Stimulated activated CD8-positive, alpha-beta memory T cell treated with anti-CD3 and anti-CD28 coated beads, Interleukin-4, amount 100 ng/mL, for 1 hour (primary cell): ENCODE measurements around the gene HDAC7.

ENCODE experiments used
- DNase-seq, 2 donors: peaks; one replicate each; pipeline ENCODE4 v3.0.0-alpha.2; 2020; ENCODE audit warnings: low read depth in 2 of 2, low spot score in 1 of 2

The HDAC7 gene

DNA sequence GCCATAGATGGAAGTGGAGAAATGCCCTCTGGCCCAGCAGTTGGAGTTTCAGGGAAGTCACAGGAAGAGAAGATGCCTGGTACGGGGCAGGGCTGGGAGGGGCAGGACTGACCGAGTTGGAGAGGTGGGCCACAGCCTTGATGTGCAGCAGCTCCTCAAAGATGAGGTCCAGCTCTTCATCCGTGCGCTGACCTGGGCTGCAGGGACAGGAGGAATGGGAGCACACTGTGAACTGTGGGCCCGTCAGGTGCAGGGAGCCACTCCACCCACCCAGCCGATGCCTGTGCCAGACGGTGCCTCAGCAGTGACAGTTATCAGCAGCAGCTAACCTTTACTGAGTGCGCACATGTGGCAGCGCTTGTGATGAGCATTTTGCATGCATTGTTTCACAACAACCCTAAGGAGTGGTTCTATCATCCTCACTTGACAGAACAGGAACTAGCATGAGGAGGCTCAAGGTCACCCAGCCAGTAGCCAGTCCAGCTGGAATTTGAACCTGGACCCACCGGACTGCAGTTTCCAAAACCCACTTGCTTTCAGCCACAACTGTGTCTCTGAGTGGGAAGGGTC is 69.4 kb downstream of the HDAC7 start:
- no peak for DNase-seq

DNA sequence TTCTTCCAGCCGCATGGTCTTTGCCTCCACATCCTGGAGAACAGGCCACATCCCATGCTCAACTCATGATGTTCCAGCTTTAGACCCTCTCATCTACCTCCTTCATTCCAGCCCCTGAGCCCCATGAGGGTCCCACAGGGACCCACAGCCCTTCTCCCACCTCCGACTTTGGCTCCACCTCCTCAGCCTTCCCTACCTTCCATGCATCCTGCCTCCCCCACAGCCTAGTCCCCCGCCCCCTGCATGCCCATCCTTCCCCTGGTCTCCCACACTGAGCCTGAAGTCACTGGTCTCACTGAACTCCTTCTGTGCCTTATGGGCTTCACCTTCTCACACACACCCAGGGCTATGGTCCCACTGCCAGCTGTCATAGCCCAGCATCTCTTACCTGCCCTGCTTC is 70.8 kb downstream of the HDAC7 start:
- no peak for DNase-seq

DNA sequence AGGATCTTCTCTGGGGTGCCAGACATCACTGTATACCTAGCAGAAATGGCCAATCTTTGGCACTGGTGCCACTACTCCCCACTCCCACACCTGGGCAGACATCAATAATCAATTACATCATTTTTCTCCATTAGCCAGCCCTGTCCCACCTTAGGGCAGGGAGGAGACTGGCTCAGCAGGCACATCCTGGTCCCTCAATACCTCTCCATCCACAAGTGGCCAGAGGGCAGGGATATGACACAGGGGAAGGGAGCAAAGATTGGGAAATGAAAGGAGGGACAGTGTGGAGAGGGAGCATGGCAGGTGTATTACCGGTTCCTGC is 71.2 kb downstream of the HDAC7 start:
- DNase-seq: no peak

DNA sequence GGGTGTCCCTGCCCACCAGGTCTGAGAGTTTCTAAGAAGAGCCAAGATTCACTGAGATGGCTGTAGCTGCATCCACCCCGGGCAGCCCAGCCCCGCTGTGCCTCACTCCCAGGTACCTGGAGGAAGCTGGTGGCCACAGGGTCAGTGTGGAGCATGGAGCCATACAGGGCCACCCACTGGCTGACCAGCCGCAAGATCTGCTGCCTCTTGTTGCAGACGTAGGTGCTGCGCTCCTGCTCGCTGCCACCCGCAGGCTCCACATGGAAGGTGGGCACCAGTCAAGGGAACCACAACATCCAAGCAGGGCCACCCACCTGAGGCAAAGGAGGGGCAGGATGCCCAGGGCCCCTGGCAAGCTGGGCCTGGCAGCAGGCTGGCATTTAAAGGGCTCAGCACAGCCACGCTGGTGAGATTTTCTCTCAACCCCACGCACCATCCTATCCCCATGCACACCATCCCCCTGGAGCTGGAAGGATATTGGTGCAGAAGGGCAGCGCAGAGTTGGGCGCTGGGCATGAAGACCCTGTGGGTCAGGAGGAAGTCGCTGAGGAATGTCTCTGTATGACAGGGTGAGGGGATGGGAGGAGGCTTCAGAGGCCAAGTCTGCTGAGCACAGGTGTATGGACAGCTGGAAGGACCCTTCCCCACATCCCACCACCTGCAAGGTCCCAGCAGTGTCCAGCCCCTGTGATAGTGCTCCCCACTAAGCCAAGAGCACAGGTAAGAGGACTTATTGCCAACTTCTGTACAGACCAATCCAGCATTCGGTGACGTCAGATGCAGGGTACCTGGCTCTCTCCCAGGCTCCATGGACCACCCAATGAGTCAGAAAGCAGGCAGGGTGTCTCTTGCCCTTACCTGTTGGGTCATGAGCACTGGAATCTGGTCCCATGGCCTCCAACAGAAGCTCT is 71.9 kb downstream of the HDAC7 start:
- DNase-seq: no peak

DNA sequence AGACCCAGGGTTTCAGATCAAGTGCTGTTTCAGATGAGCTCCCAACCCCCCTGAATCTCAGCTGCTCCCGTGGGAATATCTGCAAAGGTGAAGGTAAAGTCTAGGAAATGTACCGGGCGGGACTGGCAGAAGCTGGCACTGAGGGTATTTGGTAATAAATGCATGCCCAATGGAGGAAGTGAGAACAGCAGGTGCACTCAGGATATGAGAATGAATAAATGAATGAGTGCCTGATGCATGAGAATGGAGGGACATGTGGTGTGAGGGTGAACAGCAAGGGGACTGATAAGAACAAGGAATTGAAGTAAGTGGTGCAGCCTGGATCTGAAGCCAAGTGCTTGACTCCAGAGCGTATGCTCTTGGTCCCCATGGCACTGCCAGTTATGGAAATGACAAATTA is 72.6 kb downstream of the HDAC7 start:
- no peak for DNase-seq

DNA sequence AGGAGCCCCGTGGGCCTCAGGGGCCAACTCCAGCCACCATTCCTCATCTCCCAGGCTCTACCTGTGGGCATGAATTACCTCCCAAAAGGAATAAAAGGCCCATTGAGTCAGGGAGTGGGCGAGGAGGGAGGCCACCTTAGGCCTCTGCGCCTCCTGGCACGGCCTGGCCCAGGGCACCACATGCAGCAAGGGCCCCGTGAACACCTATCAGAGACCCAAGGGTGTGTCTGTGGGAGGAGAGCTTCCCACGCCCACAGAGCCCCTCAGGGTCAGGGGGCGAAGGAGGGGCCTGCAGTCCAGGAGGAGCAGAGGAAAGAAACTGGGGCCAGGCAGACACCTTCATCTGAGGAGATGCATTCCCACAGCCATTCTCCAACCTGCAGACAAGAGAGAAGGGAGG is 73.2 kb downstream of the HDAC7 start:
- no peak for DNase-seq

DNA sequence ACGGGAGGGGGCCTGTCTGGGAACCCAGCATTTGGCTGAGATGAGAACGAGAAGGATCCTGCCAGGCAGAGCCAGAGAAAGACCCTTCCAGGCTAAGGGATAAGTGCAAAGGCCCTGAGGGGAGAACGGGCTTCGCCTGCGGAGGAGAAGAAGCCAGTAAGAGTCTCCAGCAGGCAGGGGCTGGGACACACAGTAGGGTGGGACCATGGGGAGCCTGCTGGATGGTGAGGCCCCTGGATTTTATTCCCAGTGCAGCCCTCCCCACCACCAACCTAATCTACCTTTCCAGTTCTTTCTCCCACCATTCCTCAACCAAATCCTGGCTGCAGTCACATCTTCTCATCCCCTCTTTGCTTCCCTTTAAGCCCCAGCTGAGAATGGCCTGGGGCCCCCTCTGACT is 73.6 kb downstream of the HDAC7 start:
- no peak for DNase-seq

DNA sequence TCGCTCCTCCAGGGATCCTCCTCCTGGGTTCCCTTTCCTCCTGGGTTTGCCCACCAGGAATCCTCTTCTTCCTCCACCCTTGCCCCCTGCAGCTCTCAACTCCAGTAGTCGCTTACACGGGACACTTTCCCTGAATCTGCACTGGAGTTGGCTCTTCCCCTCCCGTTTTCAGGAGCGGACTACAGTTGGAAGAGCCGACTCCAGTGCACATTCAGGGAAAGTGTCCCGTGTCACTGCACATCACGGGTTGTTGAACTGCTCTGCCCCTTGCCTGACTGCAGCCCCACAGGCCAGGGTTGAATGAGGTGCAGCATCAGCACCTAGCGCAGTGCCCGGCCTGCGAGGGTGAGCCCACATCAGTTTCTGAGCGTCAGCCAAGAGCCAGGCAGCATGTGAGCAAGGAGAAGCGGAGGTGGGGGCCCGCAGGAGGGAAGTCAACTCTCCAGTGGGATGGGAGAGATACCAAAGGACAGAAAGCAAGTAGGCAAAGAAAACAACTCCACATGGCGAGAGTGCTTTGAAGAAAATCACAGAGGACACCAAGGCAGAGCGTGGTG is 74.1 kb downstream of the HDAC7 start:
- no peak for DNase-seq

DNA sequence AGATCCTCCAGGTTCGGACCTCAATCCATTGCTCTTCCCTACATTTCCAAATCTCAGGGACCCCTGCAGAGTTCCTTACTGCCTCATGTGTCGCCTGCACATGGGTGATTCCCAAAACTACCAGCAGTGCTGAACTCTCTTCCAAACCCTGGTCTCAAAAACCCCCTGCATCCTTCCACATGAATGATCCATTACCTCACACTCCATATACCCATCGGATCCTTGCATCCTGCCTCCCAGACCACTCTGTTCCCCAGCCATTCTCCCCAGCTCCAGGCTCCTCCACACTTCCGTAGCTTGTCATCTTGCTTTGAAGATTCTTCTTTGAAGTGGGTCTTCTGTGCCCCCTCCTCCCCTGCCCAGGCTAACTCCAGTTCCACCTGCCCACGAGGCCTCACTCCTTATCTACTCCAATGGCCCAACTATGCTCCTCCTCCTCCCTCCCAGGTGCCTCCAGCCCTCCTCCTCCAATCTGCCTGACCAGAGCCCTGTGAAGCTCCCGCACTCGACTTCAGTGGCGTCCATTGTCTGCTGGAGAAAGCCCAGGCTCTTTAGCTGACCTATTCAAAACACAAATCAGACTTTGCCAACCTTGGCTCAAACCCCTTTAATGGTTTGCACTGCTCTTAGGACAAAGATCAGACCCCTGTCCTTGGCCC is 74.8 kb downstream of the HDAC7 start:
- no peak for DNase-seq

DNA sequence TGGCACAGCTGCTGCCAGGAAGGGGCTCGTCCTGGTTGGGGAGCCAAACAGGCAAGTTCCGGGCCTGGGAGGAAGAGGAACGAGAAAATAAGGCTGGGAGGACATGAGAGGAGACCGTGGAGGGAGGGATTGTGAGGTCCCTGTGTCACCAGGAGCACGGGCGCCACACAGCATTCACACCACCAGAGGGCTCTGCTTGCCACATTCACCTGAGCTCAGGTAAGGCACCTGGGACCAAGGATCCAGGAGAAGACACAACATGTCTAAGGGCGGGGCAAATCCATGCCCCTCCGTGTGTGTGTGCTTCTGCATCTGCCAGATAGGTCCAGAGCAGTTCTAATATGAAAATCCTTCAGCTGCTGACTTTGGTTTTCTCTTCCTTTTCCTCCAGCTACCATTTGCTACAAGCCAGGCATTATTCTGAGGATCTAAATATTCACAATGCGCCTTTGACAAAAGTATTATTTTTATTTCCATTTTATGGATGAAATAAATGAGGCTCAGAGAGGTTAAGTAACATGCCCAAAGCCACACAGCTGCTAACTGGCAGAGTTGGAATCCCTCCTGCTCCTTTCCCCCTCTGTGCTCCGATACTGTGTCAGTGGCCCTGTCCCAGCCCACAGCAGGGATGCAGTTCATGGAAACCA is 75.6 kb downstream of the HDAC7 start:
- DNase-seq: peak in 1 of 2 donors; percentile 41

DNA sequence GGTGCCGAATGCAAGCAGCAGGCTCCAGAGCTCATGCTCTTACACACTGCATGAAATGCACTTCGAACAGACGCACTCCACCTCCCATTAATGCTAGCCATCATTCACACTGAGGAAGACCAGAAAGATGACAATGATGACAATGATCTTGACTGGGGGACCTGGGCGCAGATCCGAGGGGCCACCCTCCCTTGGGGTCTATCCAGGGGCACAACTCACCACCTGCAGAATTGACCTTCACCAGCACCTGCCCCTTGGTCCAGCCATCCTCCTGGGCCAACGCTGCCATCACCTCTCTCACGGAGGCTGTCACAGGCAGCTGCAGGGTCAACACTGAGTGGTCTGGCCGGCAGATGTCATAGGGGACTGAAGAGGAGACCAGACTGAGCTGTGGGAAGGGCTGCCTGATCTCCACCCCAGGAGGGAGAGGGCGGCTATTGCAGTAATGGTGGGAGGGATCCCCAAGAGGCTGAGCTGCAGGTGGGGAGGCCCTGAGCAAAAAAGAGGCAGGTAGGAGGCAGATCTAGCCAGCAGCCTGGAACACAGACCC is 76.3 kb downstream of the HDAC7 start:
- no peak for DNase-seq

DNA sequence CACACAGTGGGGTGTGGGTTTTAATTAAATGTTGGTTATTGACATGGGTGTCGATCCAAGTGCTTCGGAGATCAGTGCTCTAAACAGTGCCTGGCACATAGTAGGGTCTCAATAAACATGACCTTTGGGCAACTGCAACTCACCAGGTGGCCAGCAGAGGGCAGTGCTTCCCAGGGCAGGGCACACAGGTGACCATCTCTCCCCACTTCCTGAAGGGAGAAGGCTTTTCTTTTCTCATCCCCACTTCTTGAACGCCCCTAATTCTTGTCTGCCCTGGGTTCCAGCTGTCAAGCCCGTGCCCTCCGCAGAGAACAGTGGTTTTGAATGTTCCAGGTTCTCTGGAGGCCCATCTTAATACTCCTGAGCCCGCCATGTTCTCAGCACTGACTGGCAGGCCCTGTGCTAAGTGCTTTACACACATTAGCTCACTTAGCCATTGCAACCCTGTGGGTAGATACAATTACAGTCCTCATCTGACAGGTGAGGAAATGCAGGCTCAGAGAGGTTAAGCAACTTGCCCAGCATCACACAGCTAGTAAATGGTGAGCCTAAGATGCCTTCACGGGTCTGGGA is 77.4 kb downstream of the HDAC7 start:
- peak; percentile 58 for DNase-seq

DNA sequence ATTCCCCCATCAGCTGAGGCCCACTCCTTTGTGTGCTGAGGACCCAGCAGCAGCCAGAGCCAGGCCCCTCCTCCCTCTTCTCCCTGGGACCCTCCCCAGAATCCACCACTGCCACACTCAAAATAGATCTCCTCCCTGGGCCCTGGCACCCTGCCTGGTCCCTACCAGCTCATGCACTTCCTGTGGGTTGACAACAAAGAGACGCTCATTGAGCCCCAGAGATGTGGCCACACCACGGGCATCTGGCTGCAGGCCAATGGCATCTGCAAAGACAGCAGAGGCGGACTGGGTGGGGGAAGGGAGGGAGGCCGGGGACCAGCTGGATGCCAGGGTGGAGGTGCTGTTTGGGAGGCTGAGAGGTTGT is 78.4 kb downstream of the HDAC7 start:
- DNase-seq: peak; percentile 17 to 48

DNA sequence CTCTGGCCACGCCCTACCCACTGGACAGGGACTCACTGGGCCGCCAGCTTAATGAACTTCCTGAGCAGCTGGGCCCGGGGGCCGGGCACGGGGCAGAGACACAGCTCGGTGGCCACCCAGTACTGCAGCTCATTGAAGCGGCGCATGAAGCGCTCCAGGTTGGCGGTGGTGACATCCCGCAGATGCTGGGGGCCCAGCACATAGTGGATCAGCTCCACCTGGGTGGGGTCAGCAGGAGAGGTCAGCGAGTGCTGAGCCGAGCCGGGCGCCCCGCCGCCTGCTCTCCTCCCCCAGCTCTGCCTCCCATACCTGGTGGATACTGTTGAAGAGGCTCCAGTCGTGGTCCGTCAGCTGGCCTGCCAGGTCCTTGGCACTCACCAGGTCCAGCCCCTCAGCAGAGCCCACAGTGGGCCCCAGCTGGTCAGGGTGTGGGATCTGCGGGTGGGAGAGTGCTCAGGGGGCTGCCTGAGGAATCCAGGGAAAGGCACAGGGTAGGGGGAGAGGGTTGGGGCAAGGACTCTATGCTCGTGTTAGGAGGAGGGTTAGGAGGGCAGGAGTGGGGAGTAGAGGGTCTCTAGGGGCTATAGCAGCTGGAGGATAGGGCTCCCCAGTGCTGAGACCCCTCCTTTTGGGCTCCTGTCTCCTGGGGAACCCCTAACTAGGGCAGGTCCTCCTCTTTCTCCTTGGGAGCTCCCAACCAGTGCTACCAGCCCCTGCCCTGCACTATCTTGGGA is 78.9 kb downstream of the HDAC7 start:
- no peak for DNase-seq

DNA sequence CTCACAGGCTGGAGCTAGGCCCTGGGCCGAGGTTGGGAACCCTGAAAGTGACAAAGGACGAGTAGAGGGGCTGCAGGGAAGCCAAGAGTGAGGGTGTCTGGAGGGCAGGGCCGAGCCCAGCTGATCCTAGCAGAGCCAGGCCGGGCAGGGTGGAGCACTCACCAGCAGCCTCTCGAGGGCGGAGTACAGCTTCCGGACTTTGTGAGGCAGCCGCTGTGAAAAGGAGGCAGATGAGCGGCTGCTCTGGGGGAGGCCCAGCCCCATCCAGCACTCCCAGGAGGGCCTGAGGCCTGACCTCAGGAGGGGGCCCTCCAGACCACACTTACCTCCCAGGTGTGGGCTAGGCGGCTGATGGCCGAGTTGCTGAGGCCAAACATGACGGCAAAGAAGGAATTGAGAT is 79.7 kb downstream of the HDAC7 start:
- no peak for DNase-seq

DNA sequence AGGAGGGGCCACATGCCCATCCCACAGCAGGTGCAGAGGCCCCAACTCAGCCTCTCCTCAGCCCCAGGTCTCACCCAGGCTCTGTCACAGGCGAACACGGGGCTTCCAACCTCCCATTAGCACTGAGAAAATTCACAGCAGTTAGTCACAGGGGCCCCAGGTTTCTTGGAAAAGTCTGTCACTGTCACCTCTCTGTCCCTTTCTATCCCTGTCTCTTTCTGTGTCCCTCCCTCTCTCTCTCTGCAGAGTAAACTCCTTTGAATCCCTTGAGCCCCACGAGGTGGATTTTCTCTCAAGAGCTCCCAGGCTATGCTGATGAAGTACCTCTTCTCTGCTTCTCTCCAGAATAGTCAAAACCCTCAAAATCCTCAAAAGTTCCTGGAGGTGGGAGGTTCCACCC is 80.4 kb downstream of the HDAC7 start:
- DNase-seq: no peak

DNA sequence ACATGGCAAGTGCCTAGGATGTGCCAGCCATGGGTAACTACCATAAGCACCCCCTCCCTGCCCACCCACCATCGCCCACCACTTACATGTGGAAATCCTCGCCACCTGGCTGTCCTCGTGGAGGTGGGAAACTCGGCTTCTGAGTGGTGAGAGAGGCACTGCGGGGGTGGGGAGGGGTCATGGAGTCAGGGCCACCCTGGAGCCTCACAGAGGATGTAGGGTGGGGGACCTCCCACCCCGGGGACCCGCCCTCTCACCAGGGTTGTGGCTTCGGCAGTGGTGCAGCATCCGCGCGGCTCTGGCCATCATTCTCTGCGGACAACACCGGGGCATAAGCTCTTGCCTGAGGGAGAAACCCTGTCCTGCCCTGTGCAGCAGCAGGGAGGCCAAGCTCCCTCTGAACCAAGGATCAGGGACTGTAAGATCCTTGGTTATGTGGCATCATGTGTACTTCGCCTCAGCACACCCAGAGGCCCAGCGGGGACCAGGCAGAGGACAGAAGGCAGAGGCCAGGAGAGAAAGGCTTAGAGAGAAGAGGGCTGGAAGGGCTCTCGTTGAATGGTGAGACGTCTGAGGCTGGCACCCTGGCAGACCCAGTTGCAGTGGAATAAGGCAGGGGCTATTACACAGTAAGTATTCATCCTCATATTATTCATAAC is 81.6 kb downstream of the HDAC7 start:
- DNase-seq: no peak

DNA sequence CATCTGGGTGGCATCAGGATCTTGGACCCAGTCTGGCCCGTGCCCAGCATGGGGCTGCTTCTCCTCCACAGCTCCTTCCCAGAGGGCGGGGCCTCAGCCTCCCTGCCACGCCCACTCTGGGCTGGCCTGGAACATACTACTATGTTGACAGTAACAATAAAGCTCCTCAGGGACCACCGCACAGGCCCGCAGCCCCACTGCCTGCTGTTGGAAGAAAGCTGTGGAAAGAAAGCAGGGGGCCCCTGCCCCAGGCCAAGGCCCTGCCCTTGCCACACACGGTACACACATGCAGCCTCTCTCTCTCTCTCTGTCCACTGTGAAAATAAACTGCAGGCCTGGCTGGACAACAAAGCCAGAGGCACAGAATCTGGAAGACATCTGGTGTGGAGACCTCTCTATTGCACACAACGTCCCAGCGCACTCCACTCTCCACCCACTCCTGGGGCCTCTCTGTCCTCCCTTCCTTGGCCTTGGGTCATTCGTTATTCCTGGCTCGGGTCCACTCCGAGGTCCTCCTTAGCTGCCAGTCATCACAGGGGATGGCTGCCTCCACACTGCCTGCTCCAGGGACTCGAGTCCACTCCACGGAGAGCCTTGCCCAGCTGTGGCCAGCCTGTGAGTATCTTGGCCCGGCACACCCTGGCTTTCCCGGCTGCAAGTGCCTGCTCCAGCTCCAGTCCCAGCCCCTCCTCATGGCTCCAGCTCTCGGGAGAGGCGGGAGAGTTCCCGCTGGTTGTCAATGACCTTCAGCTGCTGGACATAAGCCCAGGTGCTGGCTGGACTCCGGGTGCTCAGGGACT is 82.6 kb downstream of the HDAC7 start:
- no peak for DNase-seq

DNA sequence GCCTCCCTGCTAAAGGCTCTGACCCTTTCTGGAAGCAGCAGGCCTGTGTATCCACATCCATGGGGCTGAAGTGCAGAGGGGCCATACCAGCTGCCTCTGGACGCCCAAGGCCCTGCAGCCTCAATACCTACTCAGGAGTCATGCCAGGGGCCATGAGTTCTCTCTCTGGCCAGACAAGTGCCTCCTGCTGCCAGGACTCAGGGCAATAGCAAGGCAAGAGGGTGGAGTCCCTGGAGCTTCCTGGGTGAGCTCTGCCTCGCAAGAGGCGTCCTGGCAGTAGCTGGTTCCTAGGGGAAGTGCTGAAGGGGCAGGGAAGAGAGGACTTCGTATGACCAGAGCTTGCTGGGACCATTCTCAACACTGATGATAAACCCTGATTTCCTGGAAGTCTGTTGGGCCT is 83.5 kb downstream of the HDAC7 start:
- DNase-seq: no peak
